SHP77 (cell line): ENCODE measurements around the gene HEXIM2.

Experiments used
- DNase-seq, 2 experiments: peaks; one replicate each; lab custom pipeline; 2025; lab: John Stamatoyannopoulos, UW

The HEXIM2 gene

DNA sequence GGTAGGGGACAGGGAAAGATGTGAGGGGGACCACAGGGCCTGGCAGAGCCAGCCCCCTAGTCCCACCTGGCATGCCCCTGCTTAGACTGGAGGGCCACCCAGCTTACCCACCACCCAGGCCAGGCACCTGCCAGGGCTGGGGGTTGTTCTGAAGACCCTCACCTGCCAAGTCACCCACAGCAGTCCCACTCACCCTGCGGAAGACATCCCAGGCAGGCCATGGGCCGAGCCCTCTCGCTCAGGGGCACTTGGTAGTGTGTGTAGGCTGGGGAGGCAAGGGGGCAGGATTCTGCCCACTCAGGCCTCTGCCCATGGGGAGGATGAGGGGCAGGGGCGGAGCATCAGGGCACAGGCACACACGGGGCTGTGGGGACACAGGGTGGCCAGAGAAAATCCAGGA is 33.3 kb upstream of the HEXIM2 start:
- DNase-seq, result no peak

GRCh38 chr17:45128989-45129388 is 32.7 kb upstream of the HEXIM2 start:
- no peak for DNase-seq

DNA sequence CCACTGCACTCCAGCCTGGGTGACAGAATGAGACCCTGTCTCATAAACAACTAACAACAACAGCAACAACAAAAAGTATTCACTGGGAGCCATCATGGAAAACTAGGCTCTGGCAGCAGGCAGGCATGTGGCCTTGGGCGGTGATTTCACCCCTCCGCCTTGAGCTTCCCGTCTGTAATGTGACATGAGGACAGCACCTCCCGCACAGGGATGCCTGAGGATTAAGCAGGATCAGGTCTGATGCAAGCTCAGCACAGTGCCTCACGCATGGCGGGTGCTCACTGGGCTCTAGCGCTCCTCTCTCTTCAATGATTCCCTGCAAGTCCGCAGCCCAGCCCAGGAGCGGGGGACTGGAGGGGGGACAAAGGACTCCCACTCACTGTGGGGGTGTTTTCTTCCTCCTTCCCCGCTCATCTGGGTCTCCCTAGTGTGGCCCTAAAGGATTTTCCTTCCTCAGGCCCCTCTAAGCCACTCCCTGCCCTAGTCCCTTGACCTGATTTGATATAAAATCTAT is 32.2 kb upstream of the HEXIM2 start:
- DNase-seq, result no peak

DNA sequence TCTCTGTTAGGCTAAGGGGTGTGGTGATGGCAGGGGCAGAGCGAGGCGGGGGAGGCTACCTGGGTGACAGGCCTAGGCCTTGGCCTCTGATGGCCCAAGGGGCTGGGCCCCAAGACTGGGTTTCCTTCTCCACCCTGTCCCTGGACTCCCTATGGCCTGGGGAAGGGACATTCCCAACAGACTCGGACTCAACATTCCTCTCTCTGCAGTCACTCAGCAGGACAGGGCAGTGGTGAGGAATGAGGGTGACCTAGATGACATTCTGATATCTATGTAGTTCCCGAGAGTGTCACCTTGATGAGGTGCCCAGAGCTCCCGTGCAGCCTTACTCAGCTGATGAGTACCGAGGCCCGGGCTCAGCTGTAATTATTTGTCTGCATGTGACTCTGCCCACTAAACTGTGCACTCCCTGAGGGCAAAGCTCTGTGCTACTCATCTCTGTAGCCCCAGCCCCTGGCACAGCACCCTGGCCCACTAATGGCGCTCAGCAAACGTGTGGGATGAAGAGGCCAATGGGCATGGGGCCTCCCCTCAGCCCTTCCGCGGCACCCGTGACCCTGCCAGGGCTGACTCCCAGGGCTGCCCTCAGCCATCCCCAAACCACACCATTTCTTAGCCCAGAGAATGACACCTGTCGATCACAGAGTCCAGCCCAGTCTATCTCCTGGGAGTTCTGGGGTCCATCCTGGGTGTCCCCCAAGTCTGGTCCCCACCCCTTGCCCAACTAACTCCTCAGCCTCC is 31.6 kb upstream of the HEXIM2 start:
- no peak for DNase-seq

DNA sequence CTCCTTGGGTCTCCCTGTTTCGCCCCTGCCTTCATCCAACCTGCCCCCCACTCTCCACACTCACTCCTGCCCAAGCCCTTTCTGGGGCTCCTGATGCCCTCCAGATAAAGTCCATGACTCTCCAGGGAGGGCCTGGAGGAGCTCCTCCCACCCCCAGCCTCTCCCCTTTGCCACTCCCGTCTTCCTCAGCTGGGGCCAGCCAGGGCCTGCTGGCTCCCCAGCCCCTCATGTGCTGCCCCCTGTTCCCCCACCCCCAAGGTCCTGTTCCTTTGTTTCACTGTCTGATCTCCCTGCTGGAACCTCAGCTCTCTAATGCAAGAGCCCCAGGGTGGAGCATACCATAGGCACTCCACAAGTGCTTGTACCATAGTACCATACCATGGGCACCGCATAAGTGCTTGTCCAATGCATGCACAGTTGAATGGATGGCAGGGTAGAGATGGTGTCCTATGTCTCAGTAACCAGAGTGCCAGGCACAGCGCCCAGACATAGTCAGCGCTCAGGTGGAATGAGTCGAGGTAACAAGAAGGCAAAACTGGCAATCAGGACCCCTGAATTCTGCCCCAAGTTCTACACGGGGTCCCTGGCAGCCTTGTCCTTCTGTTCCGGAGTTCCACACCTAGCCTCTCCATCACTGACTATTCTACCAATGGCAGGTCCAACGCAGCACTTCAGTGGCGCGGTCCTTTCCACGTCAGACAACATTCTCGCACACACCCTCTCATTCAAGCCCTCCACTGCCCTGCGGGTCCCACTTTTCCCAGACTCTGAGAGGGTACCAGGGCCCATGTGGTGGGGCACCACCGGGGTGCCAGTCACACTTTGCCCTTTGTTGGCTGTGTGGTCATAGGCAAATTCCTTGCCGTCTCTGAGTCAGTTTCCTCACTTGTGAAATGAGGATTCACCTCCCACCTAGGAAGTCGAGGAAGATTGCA is 30.7 kb upstream of the HEXIM2 start:
- no peak for DNase-seq

- peak in 1 of 2 experiments; percentile 40 for DNase-seq
Observed at GRCh38 chr17:45131616-45132319, 29.9 kb upstream of the HEXIM2 start.

DNA sequence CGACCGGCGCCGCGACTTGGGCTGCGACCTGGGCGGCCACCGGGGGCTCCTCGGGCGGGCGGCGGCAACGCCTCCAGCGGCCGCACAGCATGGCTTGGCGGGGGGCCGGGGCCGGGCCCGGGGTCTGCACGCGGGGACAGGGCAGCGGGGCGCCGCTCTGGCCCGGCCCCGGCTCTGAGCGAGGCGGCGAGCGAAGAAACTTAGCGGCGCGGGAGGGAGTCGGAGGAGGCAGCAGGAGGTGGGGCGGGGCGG is 29.4 kb upstream of the HEXIM2 start, which contains the start of gene PLCD3:
TSS of gene PLCD3 (minus strand) at position 196 of the 252 bp plus-strand sequence. CDS start at position 91, 105 bp downstream.
- no peak for DNase-seq

DNA sequence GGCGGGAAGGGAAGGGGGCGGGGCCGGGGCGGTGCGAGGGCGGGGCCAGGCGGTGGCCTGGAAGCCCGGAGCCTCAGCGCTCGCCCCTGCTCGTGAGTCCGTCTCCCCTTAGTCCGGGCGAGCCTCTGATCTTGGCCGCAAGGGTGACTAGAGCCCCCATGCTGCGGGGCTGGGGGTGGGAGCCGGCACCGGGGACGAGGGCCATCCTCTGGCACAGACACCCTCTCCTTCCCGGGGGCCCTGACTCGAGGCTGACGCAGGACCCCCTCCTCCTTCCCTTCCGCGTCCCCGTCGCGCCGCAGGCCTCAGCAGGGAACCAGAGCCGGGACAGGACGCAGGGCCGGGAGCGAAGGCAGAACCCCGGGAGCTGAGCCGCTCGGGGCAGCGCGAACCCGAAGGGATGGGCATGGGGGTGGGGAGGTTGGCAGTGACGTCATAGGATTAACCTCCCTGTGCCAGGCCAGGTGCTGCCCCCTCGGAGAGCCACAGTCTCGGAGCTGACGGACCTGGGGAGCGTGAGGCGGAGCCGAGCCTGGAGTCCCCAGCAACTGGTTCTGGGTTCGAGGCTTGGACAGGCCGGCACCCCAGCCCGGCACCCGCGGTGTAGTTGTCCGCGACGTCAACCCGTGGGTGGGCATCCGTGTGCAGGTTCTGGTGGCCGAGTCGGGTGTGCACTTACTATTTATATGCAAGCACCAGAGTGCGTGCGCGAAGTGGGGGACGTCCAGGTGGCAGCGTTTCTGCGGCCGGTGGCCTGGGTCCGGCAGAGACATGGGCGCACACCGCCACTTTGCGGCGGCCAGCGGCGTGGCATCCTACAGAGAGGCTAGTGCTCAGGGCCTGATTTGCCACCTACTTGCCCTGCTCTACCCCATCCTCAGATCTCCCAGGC is 28.9 kb upstream of the HEXIM2 start:
- peak; percentile 72 to 75 for DNase-seq

GRCh38 chr17:45135192-45135977 is 26.3 kb upstream of the HEXIM2 start, which contains the start of gene ACBD4:
ACBD4 (plus strand) TSS chr17:45135687; CDS start chr17:45136145, 458 bp downstream.
- DNase-seq, result peak; percentile 89 to 95

DNA sequence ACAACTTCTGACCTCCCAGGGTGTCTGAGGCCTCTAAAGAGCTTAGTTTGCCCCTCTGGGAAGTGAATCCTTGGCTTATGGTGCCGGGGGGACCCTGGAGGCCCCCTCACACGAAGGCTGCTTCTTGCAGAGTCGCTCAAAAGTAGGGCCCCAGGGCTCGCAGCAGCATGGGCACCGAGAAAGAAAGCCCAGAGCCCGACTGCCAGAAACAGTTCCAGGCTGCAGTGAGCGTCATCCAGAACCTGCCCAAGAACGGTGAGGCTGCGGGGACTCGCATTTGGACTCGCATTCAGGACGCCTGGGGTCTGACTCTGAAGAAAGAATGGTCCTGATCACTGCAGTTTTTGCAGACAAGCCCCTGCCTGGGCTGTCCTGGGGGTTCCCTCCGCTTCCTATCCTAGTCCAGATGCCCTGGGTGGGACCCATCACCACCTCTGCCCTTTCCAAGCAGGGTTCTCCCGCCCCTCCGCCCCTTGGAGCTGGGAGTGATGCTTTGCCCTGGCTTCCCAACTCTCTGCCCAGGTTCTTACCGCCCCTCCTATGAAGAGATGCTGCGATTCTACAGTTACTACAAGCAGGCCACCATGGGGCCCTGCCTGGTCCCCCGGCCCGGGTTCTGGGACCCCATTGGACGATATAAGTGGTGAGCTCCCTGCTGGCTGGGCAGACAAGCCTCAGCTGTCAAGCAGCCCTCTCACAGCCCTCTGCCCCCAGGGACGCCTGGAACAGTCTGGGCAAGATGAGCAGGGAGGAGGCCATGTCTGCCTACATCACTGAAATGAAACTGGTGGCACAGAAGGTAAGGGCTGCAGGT is 25.5 kb upstream of the HEXIM2 start:
- no peak for DNase-seq

- no peak for DNase-seq
Observed at GRCh38 chr17:45136846-45137560, 24.7 kb upstream of the HEXIM2 start.

- DNase-seq, result no peak
Observed at GRCh38 chr17:45137561-45138305, 23.9 kb upstream of the HEXIM2 start.

DNA sequence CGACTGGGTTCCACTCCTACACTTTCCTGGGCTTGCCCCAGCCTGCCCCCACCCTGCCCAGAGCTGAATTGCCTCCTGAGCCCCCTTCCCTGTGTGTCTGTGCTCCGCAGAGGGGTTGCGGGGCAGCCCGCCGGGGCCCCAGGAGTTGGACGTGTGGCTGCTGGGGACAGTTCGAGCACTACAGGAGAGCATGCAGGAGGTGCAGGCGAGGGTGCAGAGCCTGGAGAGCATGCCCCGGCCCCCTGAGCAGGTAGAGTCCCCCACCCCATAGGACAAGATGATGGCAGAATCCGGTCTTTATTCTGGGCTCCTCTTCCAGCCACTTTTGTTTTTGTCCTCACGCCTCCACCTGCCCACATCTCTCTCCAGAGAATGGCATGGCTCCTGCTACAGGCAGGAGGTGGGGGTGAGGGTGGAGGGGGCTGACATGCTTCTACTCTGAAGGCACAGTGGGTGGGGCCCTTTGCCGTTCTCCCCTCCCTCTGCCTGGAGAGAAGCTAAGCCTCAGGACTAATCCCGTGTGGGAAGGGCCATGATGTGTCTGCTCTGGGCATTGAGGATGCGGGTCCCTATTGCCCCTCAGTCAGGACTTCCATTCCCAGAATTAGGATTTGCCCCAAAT is 22.7 kb upstream of the HEXIM2 start:
- no peak for DNase-seq

DNA sequence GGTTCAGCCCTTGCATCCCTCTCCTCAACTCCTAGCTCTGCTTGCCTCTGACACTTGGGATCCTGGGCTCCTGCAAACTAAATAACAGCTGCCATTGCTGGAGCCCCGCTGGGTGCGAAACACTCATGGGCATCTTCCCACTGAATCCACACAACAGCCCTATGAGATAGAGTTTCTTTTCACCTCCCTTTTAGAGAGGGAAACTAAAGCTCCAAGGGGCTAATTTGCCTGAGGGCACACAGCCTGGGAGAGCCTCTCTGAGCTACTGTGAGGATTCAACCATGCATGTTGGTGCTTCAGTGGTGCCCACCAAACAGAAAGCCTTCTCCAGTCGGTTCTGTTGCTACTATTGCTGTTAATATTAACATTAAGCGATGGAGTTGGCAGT is 22.1 kb upstream of the HEXIM2 start:
- DNase-seq, result no peak

DNA sequence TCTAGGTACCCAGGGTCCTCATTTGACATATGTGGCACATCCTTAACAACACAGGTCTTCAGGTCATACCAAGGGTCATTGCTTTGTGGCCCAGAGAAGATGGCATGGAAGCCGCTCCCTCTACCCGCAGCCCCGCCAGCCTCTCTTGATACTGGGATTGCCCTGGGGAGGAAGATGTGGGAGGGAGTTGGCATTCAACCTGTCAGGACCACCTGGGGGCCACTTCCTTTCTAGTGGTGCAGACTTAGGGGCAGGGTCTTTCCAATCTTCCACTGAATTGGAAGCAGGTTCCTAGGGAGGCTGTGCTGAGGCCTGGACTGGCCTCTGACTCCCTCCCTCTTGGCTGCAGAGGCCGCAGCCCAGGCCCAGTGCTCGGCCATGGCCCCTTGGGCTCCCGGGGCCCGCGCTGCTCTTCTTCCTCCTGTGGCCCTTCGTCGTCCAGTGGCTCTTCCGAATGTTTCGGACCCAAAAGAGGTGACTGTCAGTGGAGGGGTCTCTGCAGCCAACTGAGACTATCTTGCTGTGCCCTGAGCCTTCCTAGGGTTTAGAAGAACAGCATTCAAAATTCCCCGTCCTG is 18.5 kb upstream of the HEXIM2 start:
- DNase-seq, result no peak

DNA sequence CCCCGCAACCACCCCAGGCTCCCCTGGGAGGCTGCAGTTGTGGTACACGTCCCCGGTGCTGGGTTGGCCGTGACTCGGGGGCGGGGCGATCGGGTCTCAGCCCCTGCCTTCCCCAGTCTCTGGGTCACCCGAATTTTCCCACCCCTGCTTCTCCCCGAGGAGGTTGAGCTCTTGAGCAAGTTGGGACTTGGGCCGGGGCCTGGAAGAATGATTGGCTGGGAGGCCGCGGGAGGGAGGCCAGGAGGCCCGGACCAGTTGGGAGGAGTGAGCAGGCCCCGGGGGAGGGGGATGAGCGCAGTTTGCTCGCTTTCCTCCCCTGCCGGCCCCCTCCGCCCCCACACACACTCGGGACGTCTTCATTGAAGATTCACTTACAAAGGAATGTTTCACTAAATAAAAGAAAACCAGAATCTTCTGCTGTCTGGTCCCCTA is 17.9 kb upstream of the HEXIM2 start:
- no peak for DNase-seq
